SK-N-MC (cell line): ENCODE results near the gene SETD9.

Source experiments
- EZH2 ChIP-seq: fragments of 200-600 bp; sonication (generic); IDR thresholded peaks from one replicate; pipeline ENCODE4 v1.6.1; 2017; ENCODE audit warnings: antibody characterized with exemption
- FOXP2 ChIP-seq: optimal IDR thresholded peaks from 2 replicates; pipeline ENCODE3; 2011; ENCODE audit warnings: mild to moderate bottlenecking, moderate library complexity; ENCODE audit not compliant: insufficient read depth; ENCODE audit errors: extremely low read length, control extremely low read depth
- POLR2AphosphoS5 ChIP-seq: IDR thresholded peaks from 2 replicates; pipeline ENCODE4 v1.6.1; 2012; ENCODE audit warnings: mild to moderate bottlenecking, low read depth, low read length, borderline replicate concordance

GRCh38 chr5:56876327-56876726 lies 33.1 kb upstream of the SETD9 start:
- TF ChIP-seq POLR2AphosphoS5 (no peak), EZH2 (no peak), FOXP2 (no peak)
